ENCODE measurements around the gene DQX1.

DQX1 gene

DNA sequence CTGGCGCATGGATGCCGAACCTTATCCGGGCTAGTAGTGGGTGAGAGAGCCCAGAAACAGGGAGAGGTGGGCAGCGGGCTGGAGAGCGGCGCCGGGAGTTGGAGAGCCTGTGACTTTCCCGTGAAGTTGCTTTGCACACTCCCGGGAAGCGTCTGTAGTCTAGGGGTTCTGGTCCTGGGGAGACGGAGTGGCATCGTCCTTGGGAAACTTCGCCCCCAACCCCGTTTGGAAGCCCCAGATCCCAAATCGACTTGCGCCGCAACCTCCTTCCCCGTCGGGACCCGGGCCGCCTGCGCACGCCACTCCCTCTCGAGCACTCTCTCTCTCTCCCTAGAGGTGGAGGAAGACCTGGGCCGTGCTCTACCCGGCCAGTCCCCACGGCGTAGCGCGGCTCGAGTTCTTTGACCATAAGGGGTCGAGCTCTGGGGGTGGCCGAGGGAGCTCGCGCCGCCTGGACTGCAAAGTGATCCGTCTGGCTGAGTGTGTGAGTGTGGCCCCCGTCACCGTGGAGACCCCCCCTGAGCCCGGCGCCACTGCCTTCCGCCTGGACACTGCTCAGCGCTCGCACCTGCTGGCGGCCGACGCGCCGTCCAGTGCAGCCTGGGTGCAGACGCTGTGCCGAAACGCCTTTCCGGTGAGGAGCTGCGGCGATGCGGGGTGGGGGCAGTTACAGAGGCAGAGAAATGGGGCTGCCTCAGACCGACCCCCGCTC is 28.9 kb upstream of the DQX1 start:
- H3K27ac ChIP-seq, result no peak overlapping the region
- no peak for DNase-seq (ENCODE audit: low read depth, low spot score)

DNA sequence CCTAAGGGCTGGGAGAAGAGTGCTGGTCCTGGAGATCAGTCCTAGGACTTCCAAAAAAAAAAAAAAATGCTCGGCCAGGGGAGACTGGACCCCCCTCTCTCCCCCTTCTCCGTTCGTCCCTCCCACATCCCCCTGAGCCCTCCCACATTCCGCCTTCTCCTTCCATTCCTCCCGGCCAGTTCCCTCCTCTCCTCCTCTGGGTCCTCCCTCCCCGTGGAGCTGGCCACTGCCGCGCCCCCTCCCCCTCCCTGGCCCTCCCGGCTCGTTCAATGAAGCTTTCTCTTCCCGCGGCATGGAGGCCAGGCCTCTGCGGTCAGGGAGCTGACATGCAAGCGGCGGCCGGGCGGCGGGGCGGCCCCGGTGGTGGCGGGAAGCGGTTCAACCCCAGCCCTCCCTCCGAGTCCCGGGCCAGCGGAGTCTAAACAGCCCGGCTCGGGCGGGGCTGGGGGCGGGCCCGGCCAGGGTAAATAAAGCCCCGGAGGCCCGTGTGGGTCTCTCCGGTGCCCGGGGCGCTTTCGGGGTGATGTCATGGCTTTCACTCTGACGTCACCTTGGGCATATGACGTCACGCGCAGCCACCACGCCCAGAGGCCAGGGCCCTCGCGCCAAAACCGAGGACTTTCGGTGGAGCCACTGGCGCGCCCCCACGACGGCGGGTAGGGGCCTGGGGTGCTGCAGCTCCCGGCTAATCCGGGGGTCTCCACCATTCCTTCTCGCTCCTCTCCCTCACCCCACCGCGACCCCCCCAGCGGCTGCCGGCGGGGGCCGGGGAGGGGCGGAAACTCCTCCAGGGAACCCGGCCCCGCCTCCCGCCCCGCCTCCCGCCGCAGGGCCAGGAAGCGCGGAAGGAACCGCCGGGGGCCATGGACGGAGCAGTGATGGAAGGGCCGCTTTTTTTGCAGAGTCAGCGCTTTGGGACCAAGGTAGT is 28.1 kb upstream of the DQX1 start, which contains the start of the genes DOK1 and LOXL3:
Gene DOK1, plus strand, starts transcription at position 829 of the 928 bp plus-strand sequence. Its CDS starts 35 bp downstream, at position 864.
Gene LOXL3, minus strand, starts transcription at position 51 of the 928 bp plus-strand sequence. CDS start 1,308 bp downstream, outside the sequence.
- DNase-seq (ENCODE audit: low read depth, low spot score), result no peak
- no peak within 1 kb of the TSS for H3K27ac ChIP-seq

DNA sequence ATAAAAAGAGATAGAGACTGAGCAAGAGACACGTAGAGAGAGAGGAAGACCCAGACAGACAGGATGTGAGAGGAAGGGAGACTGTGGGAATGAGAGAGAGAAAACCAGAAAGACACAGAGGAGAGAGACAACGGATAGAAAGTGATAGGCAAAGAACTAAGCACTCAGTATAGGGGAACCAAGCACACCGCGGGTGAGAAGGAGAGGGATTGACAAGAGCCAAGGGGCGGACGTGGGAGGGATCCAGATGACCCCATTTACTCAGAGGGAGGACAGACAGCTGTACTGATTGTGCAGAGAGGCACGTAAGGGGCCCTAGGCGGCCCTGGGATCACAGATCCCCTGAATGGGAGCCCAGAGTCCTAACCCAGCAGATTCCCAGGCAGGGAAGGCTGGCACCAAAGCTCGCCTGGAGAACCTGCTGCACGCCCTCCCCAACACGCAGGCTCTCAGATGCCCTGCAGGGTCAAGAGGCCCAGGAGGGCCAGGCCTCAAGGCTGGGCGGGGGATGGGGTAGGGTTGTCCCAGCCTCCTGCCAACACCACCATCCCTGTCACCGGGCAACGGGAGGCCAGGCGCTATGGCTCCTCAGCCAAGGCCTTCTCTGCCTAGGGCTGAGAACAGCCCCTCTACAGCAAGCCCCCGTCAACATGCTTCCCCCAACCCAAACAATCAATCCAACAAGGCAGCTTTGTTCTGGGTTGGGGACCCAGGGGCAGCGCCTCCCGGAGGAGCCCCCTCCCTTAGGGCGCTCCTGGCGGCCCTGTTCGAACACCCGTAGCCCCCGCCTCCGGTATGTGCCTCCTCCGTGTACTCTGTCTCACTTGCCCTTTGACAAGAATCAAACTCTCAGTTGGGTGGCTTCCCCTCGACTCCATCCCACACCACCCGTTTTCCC is 27.1 kb upstream of the DQX1 start:
- no peak overlapping the region for H3K27ac ChIP-seq
- DNase-seq (ENCODE audit: low read depth, low spot score), result no peak

DNA sequence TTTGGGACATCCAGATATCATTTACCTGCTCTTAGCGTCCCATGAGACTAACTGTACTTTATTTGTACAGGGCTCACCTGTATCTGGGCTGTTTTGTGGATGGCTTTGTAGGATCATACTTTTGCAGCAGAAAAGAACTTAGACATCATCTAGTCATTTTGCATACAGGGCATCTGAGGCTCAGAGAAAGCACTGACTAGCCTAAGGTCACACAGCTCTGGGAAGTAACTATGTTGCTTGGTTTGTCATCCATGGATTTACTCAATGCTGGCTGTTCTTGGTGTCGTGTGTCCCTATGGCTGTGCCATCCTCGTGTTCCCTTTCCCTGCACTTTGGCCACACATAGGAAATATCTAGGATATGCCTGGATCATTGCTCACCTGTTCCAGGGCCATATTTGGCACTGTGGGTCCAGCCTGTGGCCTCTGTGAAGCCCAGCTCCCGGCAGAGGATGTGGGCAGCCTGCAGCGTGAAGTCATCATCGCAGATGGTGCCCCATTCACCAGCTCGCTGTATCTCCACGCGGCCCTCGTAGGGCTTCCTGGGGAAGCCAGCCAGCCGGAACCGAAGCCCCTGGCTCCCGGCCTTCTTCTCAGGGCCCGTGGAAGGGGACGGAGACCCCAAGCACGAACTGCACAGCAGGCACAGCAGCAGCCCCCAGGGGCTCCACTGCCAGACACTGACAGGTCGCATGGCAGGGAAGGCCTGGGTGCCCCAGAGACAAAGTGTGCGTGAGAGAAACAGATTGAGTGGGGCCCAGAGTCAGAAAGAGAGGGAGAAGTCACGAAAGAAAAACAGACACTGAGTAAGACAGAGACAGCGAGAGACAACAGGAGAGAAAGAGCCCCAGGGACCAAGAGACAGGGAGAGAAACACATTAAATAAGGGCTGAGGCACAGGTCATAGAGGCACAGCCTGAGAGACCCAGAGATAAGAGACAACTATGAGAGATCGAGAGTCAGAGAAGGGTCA is 26.2 kb upstream of the DQX1 start:
- DNase-seq (ENCODE audit: low read depth, low spot score), result no peak
- H3K27ac ChIP-seq, result no peak overlapping the region

DNA sequence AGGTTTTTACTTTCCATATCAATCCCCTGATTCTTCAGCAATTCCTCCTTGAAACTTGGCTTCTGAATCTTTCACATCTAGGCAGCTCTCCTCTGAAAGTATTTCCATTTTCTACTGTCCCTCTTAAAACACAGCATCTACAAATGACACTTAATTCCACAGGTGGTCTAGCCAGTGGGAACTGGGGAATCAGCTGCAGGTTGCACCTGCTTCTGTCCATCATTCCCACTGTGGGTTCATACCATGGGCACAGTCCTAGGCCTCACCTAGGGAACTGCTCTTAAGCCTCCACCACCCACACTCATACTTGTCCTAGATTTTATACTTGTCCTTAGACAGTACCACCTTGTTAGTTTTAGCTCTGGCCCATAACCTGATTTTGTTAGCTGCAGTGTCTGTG is 25.5 kb upstream of the DQX1 start:
- no peak for DNase-seq (ENCODE audit: low read depth, low spot score)
- H3K27ac ChIP-seq, result no peak overlapping the region

DNA sequence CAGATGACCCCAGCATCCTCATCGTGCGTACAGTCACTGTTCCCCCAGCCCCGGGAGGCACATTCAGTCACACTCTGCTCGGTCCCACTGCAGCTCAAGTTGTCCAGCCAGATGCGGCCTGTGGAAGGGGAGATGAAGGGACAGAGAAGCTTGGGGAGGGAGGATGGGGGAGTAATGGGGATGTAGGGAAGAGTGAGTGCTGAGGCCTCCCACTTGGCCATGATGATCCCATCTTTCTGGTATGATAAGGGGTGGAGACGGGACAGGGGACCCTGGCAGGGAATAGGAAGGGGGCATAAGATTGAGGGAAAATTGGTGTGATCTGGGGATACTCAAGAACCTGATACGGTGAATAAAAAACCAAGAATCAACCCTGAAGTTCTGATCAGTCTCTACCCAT is 24.2 kb upstream of the DQX1 start:
- no peak for DNase-seq (ENCODE audit: low read depth, low spot score)
- H3K27ac ChIP-seq, result no peak overlapping the region

DNA sequence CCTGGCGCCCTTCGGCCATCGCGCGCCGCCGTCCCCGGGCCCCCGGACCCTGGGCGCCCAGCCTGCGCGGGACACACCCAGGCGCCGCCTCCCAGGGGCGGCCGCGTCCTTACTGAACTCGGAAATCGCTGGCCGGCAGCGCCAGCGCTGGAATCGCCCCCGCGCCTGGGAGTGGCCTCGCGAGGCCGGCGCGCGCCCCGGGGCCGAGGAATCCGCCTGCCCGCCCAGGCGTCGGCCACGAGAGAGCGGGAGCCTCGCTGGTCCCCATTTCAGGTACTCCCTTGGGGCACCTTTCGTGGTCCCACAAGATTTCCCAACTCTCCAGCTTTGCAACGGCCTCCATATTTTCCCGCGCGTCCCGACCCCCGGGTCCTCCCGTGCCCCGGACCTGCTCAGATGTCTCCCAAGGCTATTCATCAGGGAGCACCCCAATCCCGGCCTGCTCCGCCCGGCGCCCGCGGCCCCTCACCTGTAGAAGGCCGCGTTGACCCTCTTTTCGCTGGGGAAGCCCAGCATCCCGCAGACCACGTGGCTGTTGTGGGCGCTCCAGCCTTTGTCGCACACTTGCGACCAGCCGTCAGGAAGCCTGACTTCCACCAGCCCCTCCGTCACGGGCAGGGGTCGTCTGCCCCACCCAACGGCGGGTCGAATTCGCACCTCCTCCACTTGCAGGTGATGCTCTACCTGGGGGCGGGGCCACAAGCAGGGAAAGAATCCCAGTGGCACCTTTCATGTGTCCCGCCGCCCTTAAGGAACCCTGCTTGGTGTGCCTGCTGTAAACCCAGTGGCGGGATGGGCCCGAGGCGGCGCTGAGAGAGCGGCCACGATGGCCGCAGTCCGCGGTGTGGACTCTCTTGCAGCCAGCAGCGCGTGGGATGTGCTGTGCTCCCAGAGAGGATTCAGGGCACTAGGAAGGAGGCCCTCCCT is 23.1 kb upstream of the DQX1 start:
- no peak overlapping the region for H3K27ac ChIP-seq
- DNase-seq (ENCODE audit: low read depth, low spot score), result no peak

DNA sequence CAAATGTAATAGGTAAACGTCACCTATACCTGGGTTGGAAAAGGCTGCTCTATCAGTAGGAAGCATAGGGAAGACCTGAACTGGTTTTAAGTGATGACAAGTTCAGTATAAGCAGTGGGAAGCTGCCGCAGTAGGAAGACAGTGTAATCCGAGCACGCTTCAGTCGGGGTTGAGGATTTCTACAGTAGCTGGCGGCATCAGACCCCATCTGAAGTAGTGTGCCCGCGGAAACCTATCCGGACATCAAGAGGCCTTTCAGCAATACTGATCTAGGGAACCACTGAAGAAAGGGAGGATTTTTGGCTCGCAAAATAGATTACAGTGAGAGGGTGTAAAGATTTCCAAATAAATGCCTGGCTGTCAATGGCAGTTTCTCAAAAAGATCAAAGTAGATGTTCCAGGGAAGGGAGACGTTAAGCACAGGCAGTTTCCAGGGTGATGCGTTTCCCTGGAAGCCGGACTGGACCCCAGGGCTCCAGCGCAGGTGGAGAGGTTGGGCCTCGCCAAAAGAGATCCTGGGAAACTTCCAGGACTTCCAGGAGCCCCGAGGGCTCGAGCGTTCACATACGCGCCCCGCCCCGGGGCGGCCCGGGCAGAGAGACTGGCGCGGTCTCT is 22.4 kb upstream of the DQX1 start:
- DNase-seq (ENCODE audit: low read depth, low spot score), result no peak
- H3K27ac ChIP-seq, result no peak overlapping the region

DNA sequence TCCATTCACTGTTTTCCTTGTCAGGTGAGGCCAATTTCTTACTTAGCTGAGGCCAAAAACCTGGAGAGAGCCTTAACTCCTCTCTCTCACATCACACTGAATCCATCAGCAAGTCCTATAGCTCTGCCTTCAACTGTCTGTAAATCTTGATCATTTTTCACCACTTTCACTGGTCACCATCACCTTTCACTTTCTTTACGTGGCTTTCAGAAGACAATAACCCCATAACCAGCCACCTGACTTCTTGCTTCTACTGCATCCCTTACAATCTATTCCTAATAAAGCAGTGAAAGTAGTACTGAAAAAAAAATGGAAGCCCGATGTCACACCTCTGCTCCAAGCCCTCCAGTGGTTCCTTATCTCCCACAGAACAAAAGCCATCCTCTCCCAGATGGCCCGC is 20.0 kb upstream of the DQX1 start:
- no peak for DNase-seq (ENCODE audit: low read depth, low spot score)
- H3K27ac ChIP-seq, result no peak overlapping the region

DNA sequence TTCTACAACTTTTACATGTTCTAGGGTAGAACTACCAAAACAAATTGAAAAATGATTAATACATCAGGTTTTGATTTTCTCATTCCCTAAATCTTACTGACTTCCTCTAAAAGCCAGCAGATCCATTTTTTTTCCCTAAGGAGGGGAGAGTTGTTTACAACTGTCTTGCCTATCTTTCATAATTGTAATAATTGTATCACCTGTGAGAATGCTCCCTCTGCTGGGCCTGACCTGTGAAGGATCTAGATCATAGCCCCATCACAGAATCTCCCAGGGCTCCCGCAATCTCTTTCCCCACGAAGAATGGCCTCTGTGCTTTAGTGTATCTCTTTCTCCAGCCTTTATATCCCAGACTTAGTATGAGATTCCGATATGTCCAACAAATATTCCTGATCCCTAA is 18.6 kb upstream of the DQX1 start:
- H3K27ac ChIP-seq, result no peak overlapping the region
- DNase-seq (ENCODE audit: low read depth, low spot score), result no peak

DNA sequence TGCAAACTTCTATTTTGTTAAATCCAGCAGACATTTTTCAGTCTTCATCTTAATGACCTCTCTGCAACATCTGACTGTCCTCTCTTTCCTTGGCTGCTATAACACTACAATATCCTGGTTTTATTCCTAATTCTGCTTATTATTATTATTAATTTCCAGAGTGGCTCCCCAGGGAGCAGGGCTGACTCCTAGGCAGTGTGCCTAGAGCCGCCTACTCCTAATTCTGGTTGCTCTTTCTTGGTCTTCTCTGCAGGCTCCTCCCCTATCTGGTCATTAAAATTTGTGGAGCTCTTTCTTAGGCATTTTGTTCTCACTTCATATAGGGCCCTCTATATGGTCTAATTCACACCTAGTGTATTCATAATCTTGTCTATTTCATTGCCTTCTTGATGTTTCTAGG is 16.9 kb upstream of the DQX1 start:
- DNase-seq (ENCODE audit: low read depth, low spot score), result no peak

DNA sequence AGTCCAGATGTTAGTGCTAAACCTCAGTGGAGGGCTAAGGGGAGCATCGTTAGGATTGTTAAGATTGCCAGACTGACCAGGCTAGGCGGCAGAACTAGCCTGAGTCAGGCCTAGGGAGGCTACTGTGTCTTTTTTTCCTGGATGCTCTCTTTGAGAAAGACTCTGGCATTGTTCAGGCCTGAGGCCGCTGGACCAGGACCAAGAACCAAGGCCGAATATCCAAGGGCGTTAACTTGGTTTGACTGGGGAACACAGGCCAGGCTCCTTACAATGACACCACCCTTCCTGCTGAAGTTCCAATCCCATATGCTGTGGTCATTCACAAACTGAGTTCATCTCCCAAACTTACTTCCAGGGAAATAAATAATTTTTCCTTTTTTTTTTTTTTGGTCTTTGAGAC is 14.3 kb upstream of the DQX1 start:
- DNase-seq (ENCODE audit: low read depth, low spot score), result no peak
- no peak overlapping the region for H3K27ac ChIP-seq

More for the DNA sequence above, 16.9 kb upstream of the DQX1 start:
- no peak overlapping the region for H3K27ac ChIP-seq

DNA sequence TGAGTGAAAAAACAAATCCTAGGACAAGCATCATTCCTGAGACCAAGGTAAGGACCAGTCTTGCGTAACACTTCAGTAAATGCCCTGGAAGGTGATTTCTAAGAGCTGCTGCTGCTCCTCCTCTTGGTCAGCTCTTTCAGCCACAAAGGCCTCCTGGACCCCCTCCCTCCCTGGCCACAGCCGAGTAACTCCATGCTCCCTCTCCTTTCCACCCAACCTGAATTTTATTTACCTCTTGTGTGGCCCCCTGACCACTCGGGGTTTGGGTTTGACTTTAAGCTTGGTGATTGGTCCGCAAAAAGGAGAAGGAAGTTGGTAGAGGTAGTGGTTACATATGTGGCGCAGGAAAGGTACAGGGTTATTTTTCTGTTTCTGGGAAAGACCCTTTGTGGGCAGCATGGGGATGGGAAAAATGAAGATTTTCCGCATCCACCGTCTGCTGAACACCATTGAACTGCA is 12.9 kb upstream of the DQX1 start:
- H3K27ac ChIP-seq, result no peak overlapping the region
- DNase-seq (ENCODE audit: low read depth, low spot score), result no peak

DNA sequence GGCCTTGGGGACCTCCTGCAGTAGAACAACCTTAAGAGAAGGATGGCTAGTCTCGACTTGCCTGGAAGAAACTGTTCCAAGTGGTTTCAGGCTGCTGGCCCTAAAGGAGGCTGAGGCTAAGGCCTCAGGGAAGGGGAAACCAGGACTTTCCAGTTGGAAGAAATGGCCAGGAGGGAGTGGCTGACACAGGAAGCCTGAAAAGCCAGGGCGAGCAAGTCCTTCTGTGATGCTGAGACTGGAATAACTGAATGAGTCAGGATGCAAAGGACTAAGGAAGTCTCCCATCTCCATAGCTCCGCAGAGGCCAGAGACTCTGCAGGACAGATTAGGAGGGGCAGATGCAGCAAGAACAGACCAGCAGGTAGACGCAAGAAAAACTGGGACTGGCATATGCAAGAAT is 11.1 kb upstream of the DQX1 start:
- H3K27ac ChIP-seq, result no peak overlapping the region
- no peak for DNase-seq (ENCODE audit: low read depth, low spot score)

DNA sequence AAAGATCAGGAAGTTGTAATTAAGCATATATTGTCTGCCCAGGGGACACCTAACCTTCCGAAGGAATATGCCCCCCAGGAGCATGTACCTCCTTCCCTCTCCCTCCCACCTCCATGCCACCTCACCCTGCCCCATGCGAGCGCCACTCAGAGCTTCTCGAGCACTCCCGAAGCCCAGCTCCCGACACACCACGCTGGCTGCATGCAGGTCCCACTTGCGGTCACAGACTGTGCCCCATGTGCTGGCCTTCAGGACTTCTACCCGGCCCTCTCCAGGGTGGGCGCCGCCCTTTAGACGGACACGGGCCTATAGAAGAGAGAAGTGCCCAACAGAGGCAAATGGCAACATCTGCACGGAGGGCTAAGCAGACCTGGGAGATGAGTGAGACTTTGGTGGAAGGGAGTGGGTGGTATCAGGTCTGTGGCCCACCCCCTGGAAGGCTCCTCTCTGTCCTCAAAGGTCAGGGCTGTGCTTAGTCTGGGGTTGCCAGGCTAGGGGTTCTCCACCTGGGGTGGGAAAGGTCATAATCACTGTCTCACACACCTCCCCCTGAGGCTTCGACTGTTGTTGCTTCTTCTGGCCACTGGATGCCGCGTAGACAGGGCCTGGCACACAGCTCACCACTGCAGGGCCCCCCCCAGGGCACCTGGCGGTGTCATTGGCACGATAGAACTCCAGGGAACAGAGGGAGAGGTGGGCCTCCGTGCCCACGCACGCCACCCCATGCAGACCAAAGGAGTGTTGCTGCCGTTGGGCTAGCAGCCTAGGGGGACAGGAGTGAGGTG is 10.3 kb upstream of the DQX1 start:
- no peak for DNase-seq (ENCODE audit: low read depth, low spot score)
- no peak overlapping the region for H3K27ac ChIP-seq

DNA sequence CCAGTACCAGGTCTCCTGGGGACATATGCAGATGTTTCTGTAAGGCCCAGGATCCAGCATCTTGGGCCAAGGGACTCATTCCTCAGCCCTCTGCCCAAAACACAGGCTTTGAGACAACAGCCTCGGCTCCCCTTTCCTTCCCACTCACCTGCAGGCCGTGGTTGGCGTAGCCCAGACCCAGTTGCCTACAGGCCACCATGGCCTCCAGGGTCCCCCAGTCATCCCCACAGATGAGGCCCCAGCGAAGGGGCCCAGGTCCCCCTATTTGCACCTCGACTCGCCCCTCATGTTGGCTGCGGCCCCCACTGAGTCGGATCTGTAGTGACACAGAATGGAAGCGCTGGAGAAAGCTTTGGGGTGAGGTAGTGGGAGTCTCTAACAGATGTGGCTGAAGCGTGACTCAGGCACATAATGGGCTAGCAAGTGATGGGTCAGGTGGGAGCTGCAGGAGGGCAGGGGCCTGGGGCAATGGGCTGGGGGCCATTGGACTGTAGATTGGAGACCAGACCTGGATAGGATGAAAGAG is 9.5 kb upstream of the DQX1 start:
- DNase-seq (ENCODE audit: low read depth, low spot score), result no peak
- H3K27ac ChIP-seq, result no peak overlapping the region

DNA sequence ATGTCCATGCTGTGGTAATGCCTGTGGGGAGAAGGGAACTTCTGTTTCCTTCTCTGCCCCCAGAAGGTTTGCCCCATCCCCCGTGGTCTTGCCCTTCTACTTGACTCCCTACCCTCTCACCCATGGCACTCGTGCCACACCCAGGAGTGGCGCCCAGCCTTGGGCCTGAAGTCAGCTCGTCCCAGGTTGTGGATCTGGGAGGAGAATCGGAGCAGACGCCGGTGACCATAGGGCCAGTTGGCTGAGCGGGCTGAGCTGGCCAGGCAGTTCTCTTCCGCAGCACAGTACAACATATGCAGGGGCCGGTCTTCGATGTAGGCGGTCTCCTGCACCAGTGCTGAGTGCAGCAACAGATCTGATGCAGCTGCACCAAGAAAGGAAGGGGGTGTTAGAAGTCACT is 8.4 kb upstream of the DQX1 start:
- no peak for DNase-seq (ENCODE audit: low read depth, low spot score)
- H3K27ac ChIP-seq, result no peak overlapping the region
